Colonic mucosa (tissue), 4 donors: ENCODE results near the gene KIF3A. TPM values are rescaled to one million over a fixed set of nuclear protein-coding genes. Genes with fewer than 3 reads are reported as not detected.

Experiments
- DNase-seq: peaks from one replicate; pipeline ENCODE4 v3.0.0-alpha.2; 2020
- H3K27ac ChIP-seq: fragments of 200-600 bp; one replicate; pipeline ENCODE4 v1.8.0; 2021
- H3K27me3 ChIP-seq: fragments of 200-600 bp; one replicate; pipeline ENCODE4 v1.8.0; 2021
- H3K36me3 ChIP-seq: fragments of 200-600 bp; one replicate; pipeline ENCODE4 v1.8.0; 2021
- H3K4me1 ChIP-seq: fragments of 200-600 bp; one replicate; pipeline ENCODE4 v1.8.0; 2021; ENCODE audit warnings: mild to moderate bottlenecking
- H3K4me3 ChIP-seq: fragments of 200-600 bp; one replicate; pipeline ENCODE4 v1.8.0; 2021
- H3K9ac ChIP-seq, 2 donors: one replicate each; pipeline ENCODE4 v1.7.0; 2013; ENCODE audit warnings: control low read depth in 2 of 2, low read depth in 2 of 2, low read length in 2 of 2
- H3K9me3 ChIP-seq: fragments of 200-600 bp; one replicate; pipeline ENCODE4 v1.8.0; 2021
- CTCF ChIP-seq: fragments of 200-600 bp; IDR thresholded peaks from one replicate; pipeline ENCODE4 v1.8.0; 2022; ENCODE audit warnings: antibody characterized with exemption, mild to moderate bottlenecking
- intact Hi-C: fragments of 100-400 bp; cut with DNase I; formaldehyde crosslinking; loops from one replicate; pipeline ENCODE4 v1.14.1; 2022
- total RNA-seq, 2 donors: library from RNA; stranded (reverse); fragmentation: NEBNext Ultra II Directional in 1 of 2; extraction: Animal tissue kit (Norgen Biotek cat#: 25700) in 1 of 2; gene quantifications; one replicate each; pipeline ENCODE4 v1.2.1, GENCODE V29; 2021
- donor health status: healthy.
- donor health status: DM: no; HTN: no; CAD: no.
- donor health status: DM: no; HTN: no; CAD: no.

Gene KIF3A
- total RNA-seq, 2 donors from 2014 or later: 4.0 to 5.2 TPM

- intact Hi-C loops: no loop called here
- H3K9ac ChIP-seq: no peak overlapping the region
- no peaks in the 10 kb centered on the region for H3K4me1 ChIP-seq
- H3K36me3 ChIP-seq: no peaks in the 10 kb centered on the region
- no peak for TF ChIP-seq CTCF
- H3K27ac ChIP-seq: no peak overlapping the region
- no peaks in the 10 kb centered on the region for H3K27me3 ChIP-seq
- no peak overlapping the region for H3K4me3 ChIP-seq
- no peaks in the 10 kb centered on the region for H3K9me3 ChIP-seq
- DNase-seq: no peak
Observed at GRCh38 chr5:132765311-132766019, 28.1 kb upstream of the KIF3A start.

- no peak overlapping the region for H3K4me3 ChIP-seq
- TF ChIP-seq CTCF: no peak
- no peaks in the 10 kb centered on the region for H3K9me3 ChIP-seq
- H3K27ac ChIP-seq: no peak overlapping the region
- intact Hi-C loops: no loop called here
- no peaks in the 10 kb centered on the region for H3K27me3 ChIP-seq
- no peaks in the 10 kb centered on the region for H3K36me3 ChIP-seq
- H3K4me1 ChIP-seq: no peaks in the 10 kb centered on the region
- no peak for DNase-seq
- no peak overlapping the region for H3K9ac ChIP-seq
Observed at GRCh38 chr5:132764671-132765238, 27.4 kb upstream of the KIF3A start.

DNA sequence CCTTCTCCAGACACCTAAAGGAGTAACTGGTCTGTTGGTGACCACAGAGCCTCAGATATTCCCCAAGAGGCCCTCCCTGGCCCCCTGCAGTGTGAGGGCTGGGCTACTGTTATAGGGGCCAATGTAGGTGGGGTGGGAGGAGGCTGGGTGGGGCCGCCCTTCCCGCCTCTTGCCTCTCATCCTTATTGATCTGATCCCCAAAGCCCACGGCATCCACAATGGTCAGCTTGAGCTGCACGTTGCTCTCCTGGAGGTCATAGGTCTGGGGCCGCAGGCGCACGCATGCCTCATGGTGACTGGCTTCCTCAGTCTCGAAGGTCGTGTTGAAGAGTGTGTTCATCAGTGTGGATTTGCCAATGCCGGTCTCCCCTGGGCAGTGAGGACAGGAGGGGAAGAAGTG lies 26.7 kb upstream of the KIF3A start:
- DNase-seq: peak; percentile 16
- Histone ChIP-seq H3K4me1 (no peaks in the 10 kb centered on the region), H3K27ac (no peak overlapping the region), H3K4me3 (no peak overlapping the region), H3K27me3 (no peaks in the 10 kb centered on the region), H3K9ac (no peak overlapping the region), H3K36me3 (no peaks in the 10 kb centered on the region), H3K9me3 (no peaks in the 10 kb centered on the region)
- intact Hi-C loops: no loop called here
- TF ChIP-seq CTCF: no peak

DNA sequence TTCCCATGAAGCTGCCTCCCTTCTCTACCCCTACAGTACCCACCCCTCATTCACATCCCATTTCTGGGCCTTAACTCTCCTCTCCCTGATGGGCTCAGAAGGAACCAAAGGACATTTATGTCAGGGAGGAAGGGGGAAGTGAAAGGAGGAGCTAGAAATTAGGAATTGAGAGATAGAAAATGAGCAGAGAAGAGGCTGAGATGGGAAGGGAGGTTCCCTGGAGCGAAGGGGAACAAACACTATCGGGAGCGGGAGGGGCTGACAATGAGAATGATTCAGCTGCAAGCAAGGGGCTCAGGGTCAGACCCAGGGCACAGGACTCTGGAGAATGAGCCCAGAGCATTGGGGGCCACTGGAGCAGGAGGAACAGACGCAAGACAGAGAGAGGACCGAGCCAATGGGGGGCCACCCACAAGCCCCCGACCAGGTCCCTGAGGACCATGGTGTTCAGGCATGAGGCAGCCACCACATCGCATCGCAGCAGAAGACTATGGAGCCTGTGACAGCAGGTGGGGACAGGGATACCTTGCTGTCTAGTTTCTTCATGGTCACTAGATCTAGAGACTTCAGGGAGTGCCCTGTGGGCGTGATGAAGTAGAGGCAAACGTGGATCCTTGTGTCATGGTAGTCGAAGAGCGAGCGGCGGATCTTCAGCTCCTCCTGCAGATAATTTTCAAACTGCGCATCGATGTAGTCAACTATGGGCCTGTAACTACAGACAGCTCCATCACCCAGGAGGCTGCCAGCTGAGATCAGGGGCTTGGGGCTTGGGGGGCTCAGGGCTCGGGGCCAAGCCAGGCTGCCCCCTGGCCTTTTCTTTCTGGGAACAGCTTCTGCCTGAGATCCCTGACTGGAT lies 26.1 kb upstream of the KIF3A start:
- DNase-seq: no peak
- no peak overlapping the region for H3K27ac ChIP-seq
- intact Hi-C loops: no loop called here
- H3K36me3 ChIP-seq: no peaks in the 10 kb centered on the region
- no peaks in the 10 kb centered on the region for H3K27me3 ChIP-seq
- H3K9me3 ChIP-seq: no peaks in the 10 kb centered on the region
- TF ChIP-seq CTCF: no peak
- H3K4me1 ChIP-seq: no peaks in the 10 kb centered on the region
- H3K4me3 ChIP-seq: no peak overlapping the region
- no peak overlapping the region for H3K9ac ChIP-seq

DNA sequence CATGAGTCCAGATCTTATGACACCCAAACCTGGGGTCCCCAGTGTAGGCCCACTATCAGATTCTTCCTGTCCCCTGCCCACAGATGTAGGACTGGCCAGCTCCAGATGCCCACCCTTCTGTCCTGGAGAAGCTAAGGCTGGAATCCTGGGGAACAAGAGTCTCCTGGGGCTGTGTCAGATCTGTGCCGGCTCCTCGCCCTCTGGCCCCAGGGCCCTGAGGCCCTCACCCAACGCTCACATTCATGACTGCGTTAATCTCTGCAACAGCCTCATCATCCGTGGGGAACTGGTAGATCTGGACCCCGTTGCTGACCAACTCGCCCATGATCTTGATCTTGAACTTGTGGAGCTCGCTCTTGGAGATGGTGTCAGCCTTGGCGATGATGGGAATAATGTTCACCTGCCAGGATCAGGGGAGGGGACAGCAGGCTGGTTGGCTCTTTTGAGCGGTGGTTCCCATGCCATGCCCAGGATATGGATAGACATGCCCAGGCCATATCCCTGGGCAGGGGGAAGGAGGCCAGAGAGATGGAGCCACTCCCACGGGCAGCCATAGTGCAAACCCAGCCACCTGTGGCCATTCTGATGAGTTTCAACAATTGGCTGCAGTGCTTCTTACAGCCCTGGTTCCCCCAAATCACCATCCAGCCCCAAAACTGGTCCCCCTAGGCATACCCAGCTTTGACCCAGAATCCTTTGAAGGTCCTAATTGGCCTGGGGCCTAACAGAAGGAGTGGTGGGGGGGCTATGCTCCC lies 25.1 kb upstream of the KIF3A start:
- Histone ChIP-seq H3K9me3 (no peaks in the 10 kb centered on the region), H3K9ac (no peak overlapping the region), H3K27me3 (no peaks in the 10 kb centered on the region), H3K36me3 (no peaks in the 10 kb centered on the region), H3K27ac (no peak overlapping the region), H3K4me3 (no peak overlapping the region), H3K4me1 (no peaks in the 10 kb centered on the region)
- DNase-seq: no peak
- intact Hi-C loops: no loop called here
- no peak for TF ChIP-seq CTCF
